GM23248 (cell line): ENCODE data around the gene TTC21A.

Experiments used
- EZH2 ChIP-seq: fragments of 200-600 bp; sonication (generic); IDR thresholded peaks from 2 replicates; pipeline ENCODE4 v1.6.1; 2018; ENCODE audit warnings: antibody characterized with exemption, mild to moderate bottlenecking; ENCODE audit not compliant: insufficient read depth, poor library complexity, severe bottlenecking
- EZH2phosphoT487 ChIP-seq: fragments of 200-600 bp; sonication (generic); IDR thresholded peaks from 2 replicates; pipeline ENCODE4 v1.6.1; 2018; ENCODE audit warnings: antibody characterized with exemption, moderate library complexity, mild to moderate bottlenecking, low read depth; ENCODE audit not compliant: insufficient read depth

GRCh38 chr3:39137991-39138803, 30.7 kb downstream of the TTC21A start:
- TF ChIP-seq EZH2 (no peak), EZH2phosphoT487 (no peak)
